ENCODE results near the gene SAC3D1.

SAC3D1 gene

DNA sequence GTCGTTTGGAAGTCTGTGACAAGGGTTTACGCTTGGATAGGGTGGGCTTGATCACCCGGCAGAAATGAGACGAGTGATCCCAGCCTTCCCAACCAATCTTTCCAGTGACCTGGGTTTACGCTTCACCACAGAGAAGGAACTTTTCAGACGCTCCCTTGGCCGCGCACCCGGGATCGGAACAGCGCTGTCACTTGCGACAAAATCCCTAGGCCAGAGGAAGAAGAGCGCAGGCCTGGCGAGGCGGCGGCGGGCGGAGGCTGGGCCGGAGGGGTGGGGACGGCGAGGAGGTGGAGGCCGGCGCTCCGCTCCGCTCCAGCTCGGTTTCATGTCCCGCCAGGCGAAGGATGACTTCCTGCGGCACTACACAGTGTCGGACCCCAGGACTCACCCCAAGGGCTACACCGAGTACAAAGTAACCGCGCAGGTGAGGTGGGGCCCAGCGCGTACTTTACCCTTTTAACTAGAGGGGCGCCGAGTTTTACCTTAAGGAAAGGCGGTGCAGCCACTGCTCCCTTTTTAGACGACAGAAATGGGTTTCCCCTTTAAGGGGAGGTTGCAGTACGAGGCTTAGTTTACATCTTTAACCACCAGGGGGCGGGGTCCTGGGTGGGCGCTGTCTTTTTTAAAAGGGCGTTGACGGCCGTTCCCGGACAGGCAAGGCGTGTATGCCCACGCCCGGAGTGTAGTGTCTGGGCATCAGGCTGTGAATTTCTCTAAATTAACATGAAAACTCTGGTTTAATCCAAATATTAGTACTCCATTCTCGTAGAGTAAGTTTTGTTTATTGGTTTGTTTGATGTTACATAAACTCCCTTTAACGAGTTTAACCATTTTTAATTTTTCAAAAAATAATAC lies 13.6 kb upstream of the SAC3D1 start, which contains the start of gene SNX15:
SNX15 (plus strand) TSS at position 227 of the 855 bp plus-strand sequence; CDS start at position 326, 99 bp downstream.
- DNase-seq: peak; percentile 93

DNA sequence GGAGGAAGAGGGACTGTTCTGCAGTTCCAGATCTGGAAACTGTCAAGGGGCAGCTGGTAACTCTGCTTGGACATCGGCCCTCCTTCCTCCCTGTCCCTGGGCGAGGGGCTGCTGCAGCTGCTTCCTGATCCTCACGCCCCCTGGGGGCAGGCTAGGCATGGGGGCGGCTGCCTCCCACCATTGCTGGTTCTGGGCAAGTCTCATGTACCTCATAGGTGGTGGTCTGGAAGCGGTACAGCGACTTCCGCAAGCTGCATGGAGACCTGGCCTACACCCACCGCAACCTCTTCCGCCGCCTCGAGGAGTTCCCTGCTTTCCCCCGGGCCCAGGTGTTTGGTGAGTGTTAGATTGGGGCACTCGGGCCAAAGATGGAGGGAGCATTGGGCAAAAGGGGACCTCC lies 8.8 kb upstream of the SAC3D1 start:
- no peak for DNase-seq

DNA sequence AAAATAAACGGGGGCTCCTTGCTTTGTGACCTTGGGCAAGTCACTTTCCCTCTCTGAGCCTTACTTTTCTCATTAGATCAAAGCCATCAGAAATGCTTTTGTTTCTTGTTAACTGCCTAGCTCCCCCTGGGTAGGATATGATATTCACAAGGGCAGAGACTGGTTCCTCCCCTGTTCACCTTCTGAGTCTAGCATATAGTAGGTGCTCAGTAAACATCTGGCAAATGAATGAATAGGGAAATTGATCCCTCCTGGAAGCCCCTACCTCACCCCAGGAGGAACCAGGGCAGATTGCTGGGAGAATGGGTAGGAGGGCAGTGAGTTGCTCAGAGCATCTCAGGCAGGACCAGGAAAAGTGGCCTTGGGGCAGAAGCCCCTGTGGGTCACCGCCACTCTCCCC lies 6.6 kb upstream of the SAC3D1 start:
- no peak for DNase-seq

DNA sequence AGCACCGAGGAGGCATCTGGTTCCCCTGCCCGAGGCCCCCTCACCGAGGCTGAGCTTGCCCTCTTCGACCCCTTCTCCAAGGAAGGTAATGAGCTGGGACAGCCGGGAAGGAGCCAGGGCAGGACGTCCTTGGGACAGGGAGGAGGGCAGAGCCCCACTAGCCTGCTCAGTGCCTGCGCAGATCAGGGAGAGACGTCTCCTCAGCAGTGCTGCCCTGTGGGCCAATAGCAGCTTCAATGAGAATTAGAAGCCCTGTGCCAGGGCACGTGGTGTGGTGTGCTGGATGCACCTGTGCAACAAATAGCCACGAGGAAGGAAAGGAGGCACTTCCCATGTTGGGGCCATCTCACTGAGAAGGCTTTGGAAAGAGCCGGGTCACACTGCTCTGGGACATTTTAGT lies 5.4 kb upstream of the SAC3D1 start:
- no peak for DNase-seq

DNA sequence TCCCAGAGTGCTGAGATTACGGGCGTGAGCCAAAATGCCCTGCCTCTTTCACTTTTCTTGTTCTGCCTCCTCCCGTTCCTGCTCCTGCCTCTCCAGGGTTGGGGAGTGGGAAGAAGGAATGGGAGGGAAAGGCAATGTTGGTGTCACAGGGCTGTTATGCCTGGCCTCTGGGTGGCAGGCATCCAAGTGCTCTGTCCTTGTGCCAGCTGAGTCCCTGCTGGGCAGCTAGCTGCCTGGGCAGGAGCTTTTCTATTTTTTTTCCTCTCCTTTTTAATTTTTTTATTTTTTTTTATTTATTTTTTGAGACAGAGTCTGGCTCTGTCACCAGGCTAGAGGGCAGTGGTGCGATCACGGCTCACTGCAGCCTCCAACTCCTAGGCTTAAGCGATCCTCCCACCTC lies 4.1 kb upstream of the SAC3D1 start:
- DNase-seq: no peak

DNA sequence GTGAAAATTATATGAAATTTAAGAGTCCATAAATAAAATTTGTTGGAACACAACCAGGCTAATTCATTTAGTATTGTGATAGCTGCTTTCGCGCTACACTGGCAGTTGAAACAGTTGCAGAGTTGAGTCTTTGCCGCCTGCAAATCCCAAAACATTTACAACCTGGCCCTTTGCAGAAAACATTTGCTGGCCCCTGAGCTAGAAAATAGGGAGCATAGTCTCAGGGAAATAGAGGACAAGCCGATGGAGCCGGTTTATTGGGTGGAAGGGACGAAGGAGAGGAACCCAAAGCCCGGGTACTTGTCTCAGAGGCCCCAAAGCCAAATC lies 527 bp upstream of the SAC3D1 start:
- no peak for DNase-seq

DNA sequence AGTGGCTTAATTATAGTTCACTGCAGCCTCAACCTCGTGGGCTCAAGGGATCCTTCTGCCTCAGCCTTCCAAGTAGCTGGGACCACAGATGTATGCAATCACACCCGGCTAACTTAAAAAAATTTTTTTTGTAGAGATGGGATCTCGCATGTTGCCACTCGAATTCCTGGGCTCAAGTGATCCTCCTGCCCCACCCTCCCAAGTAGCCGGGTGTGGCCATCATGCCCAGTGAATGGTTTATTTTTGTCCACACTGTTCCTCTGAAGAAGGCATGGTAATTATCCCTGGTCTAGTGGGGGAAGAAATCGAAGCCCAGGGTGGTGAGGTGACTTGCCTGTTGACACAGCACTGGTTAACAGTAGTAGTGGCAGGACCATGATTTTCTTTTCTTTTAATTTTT lies 1.9 kb downstream of the SAC3D1 start:
- DNase-seq: no peak

DNA sequence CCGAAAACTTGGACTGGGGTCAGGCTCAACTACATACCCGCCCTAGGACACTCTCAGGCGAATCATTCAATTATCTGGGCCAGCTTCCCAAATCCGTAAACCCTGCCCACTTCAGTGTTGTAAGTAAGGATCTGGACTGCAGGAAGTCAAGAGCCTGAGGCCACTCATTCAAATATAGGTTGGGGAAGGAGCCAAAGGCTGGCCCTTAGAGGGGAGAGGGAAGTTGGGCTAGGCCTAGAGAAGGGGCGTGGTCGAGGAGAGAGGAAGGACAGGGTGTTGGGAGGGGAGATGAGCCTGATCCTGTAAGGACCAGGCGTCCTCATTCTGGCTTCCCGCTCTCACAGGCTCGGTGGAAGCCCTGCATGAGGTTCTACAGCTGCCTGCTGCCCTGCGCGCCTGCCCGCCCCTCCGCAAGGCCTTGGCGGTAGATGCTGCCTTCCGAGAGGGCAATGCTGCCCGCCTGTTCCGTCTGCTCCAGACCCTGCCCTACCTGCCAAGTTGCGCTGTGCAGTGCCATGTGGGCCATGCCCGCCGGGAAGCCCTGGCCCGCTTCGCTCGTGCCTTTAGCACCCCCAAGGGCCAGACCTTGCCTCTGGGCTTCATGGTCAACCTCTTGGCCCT lies 3.0 kb downstream of the SAC3D1 start:
- DNase-seq: no peak

DNA sequence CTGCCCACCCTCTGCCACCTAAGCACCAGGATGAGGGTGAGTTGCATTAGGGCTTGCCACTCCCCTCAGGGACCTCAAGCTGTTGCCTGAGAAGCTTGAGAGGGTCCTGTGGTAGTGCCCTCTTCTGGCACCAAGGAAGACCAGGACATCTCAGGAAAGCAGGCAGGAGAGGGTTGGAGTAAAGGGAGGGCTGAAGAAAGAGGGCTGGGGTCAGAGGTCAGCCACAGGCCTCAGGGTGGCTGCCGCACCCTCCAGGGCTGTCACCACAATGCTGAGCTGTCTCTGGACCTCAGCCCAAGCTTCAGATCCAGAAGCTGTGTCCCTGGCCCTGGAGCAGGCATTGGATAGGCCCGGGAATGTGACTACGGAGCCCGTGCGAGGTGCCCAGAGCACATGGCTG lies 4.1 kb downstream of the SAC3D1 start:
- no peak for DNase-seq

DNA sequence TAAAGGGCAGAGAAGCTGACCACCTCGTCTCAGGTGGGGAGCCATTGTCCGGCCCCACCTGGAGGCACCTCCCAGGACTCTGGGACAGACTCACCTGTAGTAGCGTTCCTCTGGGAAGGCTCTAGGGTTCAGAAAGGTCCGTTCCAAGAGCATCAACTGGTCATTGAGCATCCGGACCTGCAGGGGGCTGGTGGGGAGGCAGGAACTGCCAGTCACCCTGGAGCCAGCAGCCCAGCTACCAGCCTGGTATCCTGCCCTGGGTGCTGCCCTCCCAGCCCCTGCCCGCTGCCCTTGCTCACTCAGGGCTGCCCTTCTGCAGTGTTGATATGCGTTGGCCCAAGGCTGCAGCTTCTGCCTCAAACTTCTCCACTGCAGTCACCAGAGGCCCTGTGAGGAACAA lies 4.7 kb downstream of the SAC3D1 start:
- no peak for DNase-seq

DNA sequence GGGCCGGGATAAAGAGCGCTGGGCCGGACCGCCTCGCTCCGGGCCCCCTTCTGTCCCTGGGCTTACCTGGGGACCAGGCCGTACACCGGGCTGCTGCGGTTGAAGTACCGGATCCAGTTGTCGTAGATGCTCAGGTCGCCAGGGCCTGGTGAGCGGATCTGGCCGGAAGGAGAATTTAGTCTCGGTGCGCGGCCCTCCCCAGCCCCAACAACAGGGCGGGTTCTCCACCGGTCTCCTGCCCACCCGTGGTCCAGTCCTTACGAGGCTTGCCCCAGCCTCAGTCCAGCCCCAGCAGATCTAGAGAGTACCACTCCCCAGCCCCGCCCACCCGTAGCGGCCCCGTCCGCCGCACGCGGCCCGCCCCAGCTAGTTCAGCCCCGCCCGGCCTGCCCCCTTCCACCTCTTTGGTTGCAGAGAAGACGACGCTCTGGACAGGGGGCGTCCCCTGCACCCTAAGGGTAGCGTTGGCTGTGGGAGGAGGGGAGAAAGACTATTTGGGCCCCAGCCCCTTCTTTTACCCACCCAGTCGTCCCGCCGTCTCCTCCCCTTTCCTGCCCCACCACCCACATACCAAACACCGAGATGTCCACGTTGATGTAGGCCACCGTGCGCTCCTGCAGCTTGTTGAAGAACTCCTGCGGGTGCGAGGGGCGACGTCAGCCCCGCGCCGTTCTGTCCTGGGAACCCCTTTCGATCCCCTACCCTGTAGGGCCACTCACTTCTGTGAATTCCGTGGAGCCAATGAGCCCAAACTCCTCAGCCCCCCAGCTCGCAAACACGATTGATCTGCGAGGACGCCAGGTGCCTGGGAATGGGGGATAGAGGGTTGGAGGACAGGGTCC lies 6.8 kb downstream of the SAC3D1 start:
- DNase-seq: peak; percentile 51

DNA sequence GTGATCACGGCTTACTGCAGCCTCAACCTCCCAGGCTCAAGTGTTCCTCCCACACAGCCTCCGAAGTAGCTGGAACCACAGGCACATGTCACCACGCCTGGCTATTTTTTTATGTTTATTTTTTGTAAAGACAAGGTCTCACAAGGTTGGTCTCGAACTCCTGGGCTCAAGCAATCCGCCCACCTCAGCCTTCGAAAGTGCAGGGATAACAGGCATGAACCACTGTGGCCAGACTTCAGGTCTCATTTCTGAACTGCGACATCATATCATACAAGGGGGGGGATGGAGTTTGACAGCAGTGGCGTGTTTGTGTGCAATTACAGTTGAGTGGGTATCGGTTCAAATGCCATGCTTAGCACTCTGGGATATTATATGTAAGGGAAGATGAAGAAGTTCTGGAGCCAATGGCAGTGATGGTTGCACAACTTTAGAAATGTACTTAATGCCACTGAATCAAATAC lies 10.4 kb downstream of the SAC3D1 start:
- DNase-seq: no peak

DNA sequence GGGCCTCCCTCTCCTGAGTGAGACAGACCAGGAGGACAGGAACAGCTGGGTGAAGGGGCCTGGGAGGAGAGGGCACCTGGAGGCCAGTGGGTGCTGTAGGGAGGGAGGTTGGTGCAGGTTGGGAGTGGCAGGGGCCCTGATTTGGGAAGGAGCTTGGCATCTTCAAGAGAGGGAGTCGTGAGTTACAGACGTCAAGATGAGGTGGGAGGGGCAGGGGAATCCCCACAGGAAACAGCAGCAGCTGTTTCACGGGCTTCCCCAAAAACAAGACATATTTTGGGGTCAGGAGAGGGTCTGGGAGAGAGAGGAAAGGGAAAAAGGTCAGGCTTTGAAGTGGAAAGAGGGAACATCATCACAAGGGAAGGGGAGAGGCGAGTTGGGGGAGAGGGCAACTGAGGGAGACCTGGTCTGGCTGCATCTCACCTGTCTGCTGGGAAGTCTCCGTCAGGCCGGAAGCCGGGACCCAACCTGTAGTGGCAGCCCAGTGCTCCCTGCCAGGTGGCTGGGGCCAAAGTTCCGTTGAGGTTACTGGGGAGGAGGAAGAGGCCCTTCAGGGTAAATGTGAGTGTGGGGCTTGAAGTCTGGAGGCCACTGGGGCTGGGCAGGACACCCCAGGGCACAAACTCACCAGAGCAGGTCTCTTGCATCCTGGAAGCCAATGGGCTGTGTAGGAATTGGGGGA lies 13.0 kb downstream of the SAC3D1 start:
- DNase-seq: no peak

DNA sequence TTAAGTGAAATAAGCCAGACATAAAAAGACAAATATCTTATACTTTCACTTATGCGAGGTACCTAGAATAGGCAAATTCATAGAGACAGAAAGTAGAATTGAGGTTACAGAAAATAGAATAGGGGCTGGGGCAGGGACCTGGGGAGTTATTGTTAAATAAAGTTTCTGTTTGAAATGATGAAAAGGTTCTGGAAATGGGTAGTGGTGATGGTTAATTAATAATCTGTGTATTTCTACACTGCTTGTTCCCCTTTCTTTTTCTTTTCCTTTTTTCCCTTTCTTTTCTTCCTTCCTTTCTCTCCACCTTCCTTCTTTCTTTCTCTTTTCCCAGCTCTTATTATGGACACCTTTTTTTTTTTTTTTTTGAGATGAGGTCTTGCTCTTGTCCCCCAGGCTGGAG lies 14.5 kb downstream of the SAC3D1 start:
- DNase-seq: no peak

DNA sequence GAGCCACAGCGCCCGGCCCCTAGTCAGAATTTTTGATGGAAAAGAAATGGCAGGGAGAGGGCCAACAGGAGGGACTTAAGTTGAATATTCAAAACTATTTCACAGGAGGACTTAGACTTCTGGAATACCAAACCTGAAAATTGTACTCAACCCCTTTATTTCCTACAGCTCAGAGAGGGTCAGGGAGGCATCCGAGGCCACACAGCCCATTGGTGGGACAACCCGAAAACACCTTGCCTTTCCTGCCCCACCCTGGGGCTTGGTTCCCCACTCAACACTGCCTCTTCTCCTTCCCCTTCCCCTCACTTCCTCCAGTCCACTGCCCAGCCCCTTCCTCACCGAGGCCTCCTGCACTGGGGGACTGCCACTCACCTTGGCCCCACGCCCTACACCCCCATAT lies 16.0 kb downstream of the SAC3D1 start:
- DNase-seq: no peak

DNA sequence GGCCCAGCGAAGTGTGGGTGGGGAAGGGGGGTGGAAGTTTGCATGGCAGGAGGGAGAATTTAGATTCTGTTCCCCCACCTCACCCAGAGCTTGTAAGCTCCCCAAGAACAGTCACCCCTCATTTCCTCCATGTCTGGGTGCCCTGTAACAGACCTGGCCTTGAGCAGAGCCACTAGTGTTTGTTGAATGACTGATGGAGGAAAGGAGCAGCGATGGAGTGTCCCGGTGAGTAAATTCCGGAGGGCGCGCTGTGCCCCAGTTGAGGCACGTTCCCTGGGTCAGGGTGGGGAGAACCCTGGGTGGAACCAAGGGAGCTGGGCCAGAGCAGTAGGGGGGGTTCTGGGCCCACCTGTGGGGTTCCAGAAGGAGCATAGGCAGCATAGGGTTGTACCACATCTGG lies 16.5 kb downstream of the SAC3D1 start:
- DNase-seq: no peak

DNA sequence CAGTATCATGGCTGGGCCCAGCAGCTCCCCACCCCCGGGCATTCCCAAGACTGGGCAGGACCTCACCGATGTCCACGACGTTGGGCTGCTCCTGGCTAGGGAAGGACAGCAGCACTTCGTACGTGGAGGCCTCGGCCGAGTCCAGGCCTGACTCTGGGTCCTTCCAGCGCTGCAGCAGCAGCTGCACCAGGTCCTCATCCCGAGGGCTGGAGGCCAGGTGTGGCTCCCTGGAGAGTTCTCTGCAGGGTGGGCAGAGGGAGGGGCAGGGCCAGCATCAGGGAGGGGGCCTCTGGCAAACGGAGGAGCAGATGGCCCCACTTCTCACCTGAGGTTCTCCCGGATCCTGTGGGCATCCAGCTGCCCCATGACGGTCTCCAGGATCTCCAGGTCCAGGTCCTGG lies 17.0 kb downstream of the SAC3D1 start:
- DNase-seq: no peak

DNA sequence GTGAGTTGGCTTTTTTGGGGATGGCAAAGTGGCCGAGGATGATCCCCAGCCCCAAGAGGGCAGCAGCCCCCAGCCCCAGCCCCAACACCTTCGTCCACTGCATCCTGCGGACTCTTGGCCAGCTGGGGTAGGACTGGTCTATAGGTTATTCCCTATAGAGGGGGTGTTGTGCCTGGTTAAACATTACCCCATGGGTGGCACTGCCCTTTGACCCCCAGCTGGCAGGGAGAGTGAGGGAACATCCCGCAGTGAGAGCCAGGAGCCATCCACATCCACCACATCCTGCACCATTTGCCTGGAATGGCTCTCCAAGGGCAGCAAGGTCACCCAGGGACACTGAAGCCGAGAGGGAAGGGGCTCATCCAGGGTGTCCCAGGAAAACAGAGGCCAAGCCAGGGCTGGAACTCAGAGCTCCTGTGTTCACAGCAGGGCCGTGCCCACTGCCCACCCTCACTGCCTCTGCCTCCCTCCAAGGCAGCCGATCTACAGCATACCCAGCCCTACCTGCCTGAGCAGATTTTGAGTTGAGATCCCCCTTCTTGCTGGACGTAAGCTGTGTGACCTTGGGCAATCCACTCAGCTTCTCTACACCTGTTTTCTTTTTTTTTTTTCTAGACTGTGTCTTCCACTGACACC lies 17.5 kb downstream of the SAC3D1 start, which contains the start of gene NAALADL1:
NAALADL1 (minus strand) TSS at position 135 of the 636 bp plus-strand sequence; CDS start at position 103, 32 bp downstream.
- no peak for DNase-seq

DNA sequence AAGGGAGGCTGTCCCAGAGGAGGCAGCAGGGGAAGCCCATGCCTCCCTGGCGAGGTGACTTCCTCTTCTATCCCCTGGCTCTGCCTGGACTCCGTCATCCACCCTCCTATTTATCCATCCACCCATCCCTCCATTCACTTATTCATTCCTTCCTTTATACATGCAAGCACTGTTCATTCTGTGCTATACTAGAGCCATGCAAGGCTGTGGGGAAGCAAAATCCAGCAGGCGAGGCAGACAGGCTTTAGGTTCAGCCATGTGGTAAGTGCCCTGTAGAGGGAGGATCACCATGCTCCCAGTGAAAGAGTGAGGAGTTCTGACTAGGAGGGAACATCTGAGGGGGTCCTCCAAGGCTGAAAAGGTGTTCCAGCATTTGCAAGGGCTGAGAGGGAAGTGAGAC lies 18.5 kb downstream of the SAC3D1 start:
- no peak for DNase-seq

DNA sequence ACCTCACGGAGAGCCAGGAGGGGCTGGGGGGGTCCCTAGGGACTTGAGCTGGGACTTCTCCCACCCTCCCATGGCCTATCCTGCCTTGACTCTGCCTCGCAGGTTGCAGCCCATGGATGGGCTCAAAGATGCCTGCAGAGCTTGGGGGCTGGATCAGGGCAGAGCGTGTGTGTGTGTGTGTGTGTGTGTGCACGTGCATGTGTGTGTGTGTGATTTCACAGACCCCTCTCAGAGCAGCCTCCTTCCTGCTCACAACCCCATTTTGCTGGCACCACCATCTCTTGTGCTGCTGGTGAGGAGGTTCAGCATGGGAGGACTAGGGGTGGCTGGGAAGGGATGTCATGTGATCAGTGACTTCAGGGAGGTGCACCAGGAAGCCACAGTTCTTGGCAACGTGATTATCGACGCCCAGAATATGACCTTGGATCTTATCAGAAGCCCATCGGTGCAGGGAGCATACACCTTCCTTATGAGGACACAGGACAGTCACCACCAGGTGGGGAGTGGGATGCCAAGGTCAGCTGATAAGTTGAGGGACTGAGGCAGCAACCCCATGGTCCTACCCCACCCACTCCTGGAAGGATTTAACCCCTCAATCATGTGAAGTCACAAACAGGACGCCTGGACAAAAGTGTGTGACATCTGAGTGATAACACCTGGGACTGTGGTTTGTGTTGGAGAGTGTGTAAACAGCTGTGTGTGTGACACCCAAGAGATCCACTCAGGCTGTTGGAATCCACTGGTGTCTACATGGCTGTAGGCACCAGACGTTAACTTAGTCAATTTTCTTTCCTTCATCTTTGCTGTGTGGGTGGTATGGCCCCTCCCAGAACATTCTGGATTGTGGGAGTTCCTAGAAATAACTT lies 19.2 kb downstream of the SAC3D1 start:
- no peak for DNase-seq

DNA sequence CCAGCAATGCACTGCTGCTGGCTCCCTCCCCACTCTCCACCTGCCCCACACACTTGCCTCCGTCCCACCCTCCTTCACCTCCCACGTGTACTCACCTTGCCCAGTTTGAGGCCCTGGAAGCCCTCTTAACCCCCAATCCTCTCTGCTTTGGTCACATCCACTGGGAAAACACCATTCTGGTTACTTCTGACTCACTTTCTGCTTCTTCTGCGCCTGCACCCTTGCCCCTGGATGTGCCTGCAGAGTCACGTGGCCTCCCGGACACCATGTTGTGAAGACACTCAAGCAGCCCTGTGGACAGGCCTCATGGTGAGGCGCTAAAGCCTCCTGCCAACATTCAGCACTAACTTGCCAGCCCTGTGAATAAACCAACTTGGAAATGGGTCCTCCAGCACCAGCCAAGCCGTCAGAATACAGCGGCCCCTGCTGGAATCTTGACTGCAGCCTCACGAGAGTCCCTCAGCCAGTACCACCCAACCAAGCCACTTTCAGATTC lies 20.0 kb downstream of the SAC3D1 start:
- DNase-seq: no peak

Data from stimulated activated CD8-positive, alpha-beta memory T cell treated with anti-CD3 and anti-CD28 coated beads, Interleukin-4, amount 100 ng/mL, for 48 hours (primary cell).